Peyer's patch (tissue), 4 donors: ENCODE results near the gene LPAR1.

Source experiments
- CTCF ChIP-seq, 6 experiments: fragments of 450-650 bp in 4 of 6; fragments of 200-600 bp in 2 of 6; sonication (generic) in 1 of 6; IDR thresholded peaks; one replicate each; pipeline ENCODE4 v1.5.1; 2017 to 2019; ENCODE audit warnings: antibody characterized with exemption in 6 of 6, mild to moderate bottlenecking in 3 of 6, moderate library complexity in 1 of 6
- POLR2A ChIP-seq, 2 donors: fragments of 450-650 bp; IDR thresholded peaks; one replicate each; pipeline ENCODE4 v1.5.1; 2017; ENCODE audit warnings: antibody characterized with exemption in 2 of 2, mild to moderate bottlenecking in 2 of 2, moderate library complexity in 2 of 2

DNA sequence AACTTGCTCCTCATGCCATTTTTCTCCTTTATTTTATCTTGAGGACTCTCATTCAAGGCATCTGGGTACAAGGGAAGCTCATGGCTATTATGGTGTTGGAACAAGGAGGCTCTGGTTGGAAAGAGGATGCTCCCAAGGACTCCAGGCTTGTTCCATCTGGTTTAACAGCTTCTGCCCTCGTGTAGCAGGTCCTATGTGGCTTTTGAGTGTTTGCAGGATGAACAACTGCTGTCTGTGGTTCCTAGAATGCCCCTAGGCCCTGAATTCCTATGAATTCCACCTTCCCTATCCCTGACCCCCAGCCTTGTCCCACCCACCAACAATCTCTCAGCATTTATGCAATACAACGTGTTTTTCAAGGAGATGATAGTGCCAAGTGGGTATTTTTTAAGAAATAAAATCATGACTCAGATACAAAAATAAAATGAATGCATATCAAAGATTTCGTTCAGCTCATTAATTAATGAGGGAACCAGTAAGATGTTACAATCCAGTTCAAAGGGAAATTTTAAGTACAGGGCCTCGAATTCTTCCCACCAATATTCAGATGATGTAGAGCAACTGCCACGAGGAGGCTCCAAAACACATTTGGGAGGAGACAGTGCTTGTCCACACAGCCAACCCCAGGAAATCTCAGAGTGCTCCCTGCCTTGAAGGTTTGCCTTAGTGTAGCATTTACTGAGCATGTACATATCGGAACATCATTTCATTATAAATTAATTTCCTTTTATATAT, 187.7 kb downstream of the LPAR1 start:
- TF ChIP-seq CTCF (IDR thresholded peaks at IDR 0.05) (no peak), POLR2A (IDR thresholded peaks at IDR 0.05) (no peak)
